Upper lobe of left lung (tissue), 6 donors: ENCODE data around the gene CCDC82. TPM values are rescaled to one million over a fixed set of nuclear protein-coding genes. Genes with fewer than 3 reads are reported as not detected.

ENCODE experiments used
- ATAC-seq, 2 donors: fragments of 200-7000 bp; cut with Tn5 transposase; one replicate each; pipeline ENCODE4 v1.9.1; 2022; ENCODE audit warnings: mild to moderate bottlenecking in 2 of 2, moderate library complexity in 2 of 2; ENCODE audit not compliant: low FRiP score in 2 of 2
- DNase-seq, 2 donors: peaks; one replicate each; pipeline ENCODE4 v3.0.0-alpha.2; 2019 to 2020
- H3K27ac ChIP-seq, 4 donors: fragments of 200-600 bp; sonication (generic); one replicate each; pipeline ENCODE4 v1.5.1; 2016 to 2019
- H3K27me3 ChIP-seq, 4 donors: fragments of 200-600 bp; sonication (generic); one replicate each; pipeline ENCODE4 v1.5.1; 2017 to 2019
- H3K36me3 ChIP-seq, 4 donors: fragments of 200-600 bp; sonication (generic); one replicate each; pipeline ENCODE4 v1.5.1; 2016 to 2019
- H3K4me1 ChIP-seq, 4 donors: fragments of 200-600 bp; sonication (generic); one replicate each; pipeline ENCODE4 v1.5.1; 2018 to 2019
- H3K4me3 ChIP-seq, 4 donors: fragments of 200-600 bp; sonication (generic); one replicate each; pipeline ENCODE4 v1.5.1; 2017 to 2019; ENCODE audit warnings: mild to moderate bottlenecking in 2 of 4, moderate library complexity in 1 of 4
- H3K9me3 ChIP-seq, 4 donors: fragments of 200-600 bp; sonication (generic); one replicate each; pipeline ENCODE4 v1.5.1; 2018 to 2019
- EP300 ChIP-seq, 4 donors: sonication (generic); formaldehyde crosslinking; IDR thresholded peaks; one replicate each; pipeline ENCODE4 v1.5.1; 2017; ENCODE audit warnings: antibody characterized with exemption in 4 of 4, control low read depth in 2 of 4
- POLR2A ChIP-seq, 4 donors: fragments of 450-650 bp; IDR thresholded peaks; one replicate each; pipeline ENCODE4 v1.5.1; 2016 to 2017; ENCODE audit warnings: antibody characterized with exemption in 4 of 4, mild to moderate bottlenecking in 2 of 4
- POLR2AphosphoS5 ChIP-seq, 2 donors: sonication (generic); formaldehyde crosslinking; IDR thresholded peaks; one replicate each; pipeline ENCODE4 v1.5.1; 2017; ENCODE audit warnings: antibody characterized with exemption in 2 of 2
- WGBS, 2 donors: methylation state at CpG; one replicate each; pipeline ENCODE4 v1.1.5; 2017 to 2018; 5-methylcytosine and 5-hydroxymethylcytosine counted together
- total RNA-seq, 6 donors: library from RNA; depleted of rRNA in 4 of 6; stranded (reverse); fragments of >200 nt in 4 of 6; gene quantifications; one replicate each; pipeline versions ENCODE4 v1.1.0 to v1.2.1, GENCODE V29; 2016 to 2021
- TF ChIP-seq, protein P1 (sequence below), 6 experiments: fragments of 450-650 bp in 4 of 6; fragments of 200-600 bp in 2 of 6; sonication (generic) in 2 of 6; IDR thresholded peaks; one replicate each; pipeline ENCODE4 v1.5.1; 2016 to 2019; ENCODE audit warnings: antibody characterized with exemption in 6 of 6
- donor health status: DM: no; HTN: no; CAD: no; lungs with moderate emphysema.
- donor health status: DM: no; HTN: yes; CAD: no; lungs with severe emphysema.

CCDC82 gene
- total RNA-seq, 6 donors from 2014 or later: 21.0 to 116 (median 32.9) TPM

DNA sequence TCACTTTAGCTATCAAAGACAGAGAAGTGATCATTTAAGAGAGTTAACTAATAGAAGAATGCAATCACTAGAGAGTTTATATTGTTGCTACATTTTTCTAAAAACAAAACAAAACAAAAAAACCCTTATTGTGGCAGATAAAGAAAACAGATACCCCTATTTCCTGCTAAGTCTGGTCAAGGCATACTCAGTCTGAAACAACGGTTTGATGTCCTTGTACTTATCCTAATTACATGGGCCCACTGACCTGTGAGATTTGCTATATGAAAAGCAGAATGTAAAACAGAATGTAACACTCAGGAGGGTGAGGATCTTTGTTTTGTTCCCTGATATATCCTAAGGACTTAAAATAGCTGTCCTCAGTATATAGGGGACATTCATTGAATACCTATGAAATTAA is 71.3 kb downstream of the CCDC82 start:
- Histone ChIP-seq H3K4me3 (no peak overlapping the region), H3K27me3 (no peaks in the 10 kb centered on the region), H3K9me3 (no peaks in the 10 kb centered on the region), H3K27ac (peak overlapping the region in 2 of 4 donors; percentile 12 to 60), H3K4me1 (peaks cover 59 to 69% (median 64%) of the 10 kb centered on the region in 4 donors), H3K36me3 (no peaks in the 10 kb centered on the region)
- ATAC-seq (no peak), DNase-seq (no peak)
- 72 to 73% methylated on average over 1 of the region's 1 CpG for WGBS, 2 donors
- no peak for TF ChIP-seq EP300 (IDR thresholded peaks at IDR 0.05)
- TF ChIP-seq POLR2A (IDR thresholded peaks at IDR 0.05): no peak
- no peak for TF ChIP-seq POLR2AphosphoS5 (IDR thresholded peaks at IDR 0.05)
- TF ChIP-seq, protein P1, sequence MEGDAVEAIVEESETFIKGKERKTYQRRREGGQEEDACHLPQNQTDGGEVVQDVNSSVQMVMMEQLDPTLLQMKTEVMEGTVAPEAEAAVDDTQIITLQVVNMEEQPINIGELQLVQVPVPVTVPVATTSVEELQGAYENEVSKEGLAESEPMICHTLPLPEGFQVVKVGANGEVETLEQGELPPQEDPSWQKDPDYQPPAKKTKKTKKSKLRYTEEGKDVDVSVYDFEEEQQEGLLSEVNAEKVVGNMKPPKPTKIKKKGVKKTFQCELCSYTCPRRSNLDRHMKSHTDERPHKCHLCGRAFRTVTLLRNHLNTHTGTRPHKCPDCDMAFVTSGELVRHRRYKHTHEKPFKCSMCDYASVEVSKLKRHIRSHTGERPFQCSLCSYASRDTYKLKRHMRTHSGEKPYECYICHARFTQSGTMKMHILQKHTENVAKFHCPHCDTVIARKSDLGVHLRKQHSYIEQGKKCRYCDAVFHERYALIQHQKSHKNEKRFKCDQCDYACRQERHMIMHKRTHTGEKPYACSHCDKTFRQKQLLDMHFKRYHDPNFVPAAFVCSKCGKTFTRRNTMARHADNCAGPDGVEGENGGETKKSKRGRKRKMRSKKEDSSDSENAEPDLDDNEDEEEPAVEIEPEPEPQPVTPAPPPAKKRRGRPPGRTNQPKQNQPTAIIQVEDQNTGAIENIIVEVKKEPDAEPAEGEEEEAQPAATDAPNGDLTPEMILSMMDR (IDR thresholded peaks at IDR 0.05): no peak

DNA sequence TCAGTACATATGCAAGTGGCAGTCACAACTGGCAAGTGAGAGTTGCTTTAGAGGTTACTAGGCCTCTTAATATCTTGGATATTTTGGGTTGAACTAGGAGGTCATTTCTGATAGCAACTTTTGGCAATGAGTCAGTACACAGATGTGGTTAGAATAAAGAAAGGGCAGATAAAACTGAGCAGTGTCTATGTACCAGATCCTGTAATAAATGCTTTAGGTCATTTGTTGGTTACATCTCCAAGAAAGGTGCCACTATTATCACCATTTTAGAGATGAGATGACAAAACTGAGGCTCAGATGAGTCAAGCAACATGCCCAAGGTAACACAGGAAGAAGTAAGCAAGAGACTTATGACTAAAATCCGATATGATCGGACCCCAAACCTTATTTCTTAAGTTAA is 71.7 kb downstream of the CCDC82 start:
- Histone ChIP-seq H3K4me1 (peaks cover 63 to 72% (median 68%) of the 10 kb centered on the region in 4 donors), H3K27me3 (no peaks in the 10 kb centered on the region), H3K36me3 (no peaks in the 10 kb centered on the region), H3K4me3 (no peak overlapping the region), H3K9me3 (no peaks in the 10 kb centered on the region), H3K27ac (peak overlapping the region; percentile 12 to 60 (median 20))
- ATAC-seq: no peak
- WGBS, 2 donors: 84 to 86% methylated on average over 2 of the region's 2 CpGs
- TF ChIP-seq, protein P1 (IDR thresholded peaks at IDR 0.05): no peak
- TF ChIP-seq EP300 (IDR thresholded peaks at IDR 0.05) (no peak), POLR2A (IDR thresholded peaks at IDR 0.05) (no peak), POLR2AphosphoS5 (IDR thresholded peaks at IDR 0.05) (no peak)
- DNase-seq: no peak

DNA sequence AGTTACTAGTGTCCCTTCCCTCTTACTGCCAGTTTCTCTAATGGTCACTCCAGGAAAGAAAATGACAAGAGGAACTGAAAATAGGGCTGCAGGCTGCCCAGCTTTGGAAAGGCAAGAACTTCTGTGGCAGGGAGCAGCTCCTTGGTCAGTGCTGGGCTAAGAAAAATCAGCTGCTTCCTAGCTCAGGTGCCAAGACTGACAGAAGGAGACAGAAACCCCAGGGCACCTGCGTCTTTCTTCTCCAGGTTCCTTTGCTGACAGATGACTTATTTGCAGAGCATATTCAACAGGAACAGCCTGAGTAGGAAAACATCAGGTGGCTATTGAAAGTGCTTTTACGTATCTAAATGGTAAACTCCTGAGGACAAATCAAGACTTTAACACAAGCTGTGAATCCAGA is 72.1 kb downstream of the CCDC82 start:
- no peaks in the 10 kb centered on the region for H3K36me3 ChIP-seq
- DNase-seq: no peak
- 44 to 70% methylated on average over 2 of the region's 2 CpGs for WGBS, 2 donors
- no peaks in the 10 kb centered on the region for H3K9me3 ChIP-seq
- ATAC-seq: peak in 1 of 2 donors; percentile 41
- peaks cover 66 to 74% (median 70%) of the 10 kb centered on the region in 4 donors for H3K4me1 ChIP-seq
- no peak overlapping the region for H3K4me3 ChIP-seq
- peak overlapping the region; percentile 12 to 60 (median 20) for H3K27ac ChIP-seq
- TF ChIP-seq, protein P1 (IDR thresholded peaks at IDR 0.05): no peak
- TF ChIP-seq POLR2A (IDR thresholded peaks at IDR 0.05) (no peak), EP300 (IDR thresholded peaks at IDR 0.05) (no peak), POLR2AphosphoS5 (IDR thresholded peaks at IDR 0.05) (no peak)
- H3K27me3 ChIP-seq: no peaks in the 10 kb centered on the region

DNA sequence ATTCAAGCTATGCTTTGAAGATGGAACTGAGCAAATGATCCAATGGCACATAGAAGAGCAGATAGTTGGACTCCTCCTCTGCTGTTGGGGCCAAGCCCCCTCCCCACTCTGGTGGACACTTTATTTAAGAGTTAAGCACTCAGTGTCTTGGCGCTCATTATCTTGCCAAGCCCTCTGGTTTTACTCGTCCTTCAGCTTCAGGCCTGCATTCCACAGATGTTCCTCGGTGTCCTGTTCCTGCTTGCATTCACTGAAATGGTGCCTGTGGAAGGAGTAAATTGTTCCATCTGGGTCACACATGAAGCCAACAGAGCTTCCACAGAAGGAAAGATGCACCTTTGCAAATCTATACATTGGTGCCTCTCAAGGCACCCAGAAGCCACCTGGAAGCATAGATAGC is 72.8 kb downstream of the CCDC82 start:
- TF ChIP-seq, protein P1 (IDR thresholded peaks at IDR 0.05): no peak
- TF ChIP-seq POLR2A (IDR thresholded peaks at IDR 0.05) (no peak), EP300 (IDR thresholded peaks at IDR 0.05) (no peak), POLR2AphosphoS5 (IDR thresholded peaks at IDR 0.05) (no peak)
- Histone ChIP-seq H3K36me3 (no peaks in the 10 kb centered on the region), H3K27me3 (no peaks in the 10 kb centered on the region), H3K4me3 (no peak overlapping the region), H3K9me3 (no peaks in the 10 kb centered on the region), H3K4me1 (peaks cover 61 to 69% (median 66%) of the 10 kb centered on the region in 4 donors), H3K27ac (peak overlapping the region in 3 of 4 donors; percentile 12 to 82 (median 23))
- DNase-seq (no peak), ATAC-seq (no peak)
- WGBS, 2 donors: 58 to 83% methylated on average over 3 of the region's 3 CpGs

DNA sequence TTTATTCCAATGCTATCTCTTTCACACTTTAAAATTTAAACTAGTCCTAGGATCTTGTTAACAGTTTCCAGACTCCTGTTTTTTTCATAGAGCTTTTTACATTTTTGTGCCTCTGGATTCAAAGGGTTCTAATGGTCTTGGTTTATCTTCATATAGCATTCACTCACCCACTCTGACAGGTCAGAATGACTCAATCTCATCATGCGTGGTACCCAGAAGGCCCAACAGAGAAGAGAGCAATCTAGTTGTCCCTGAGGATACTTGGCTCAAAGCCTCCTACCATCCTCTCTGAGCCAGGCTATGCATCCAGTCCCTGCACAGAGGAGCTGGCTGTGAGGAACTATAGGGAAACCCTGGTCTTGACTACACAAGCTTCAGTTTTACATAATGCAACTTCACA is 74.2 kb downstream of the CCDC82 start:
- Histone ChIP-seq H3K36me3 (no peaks in the 10 kb centered on the region), H3K4me3 (no peak overlapping the region), H3K27ac (peak overlapping the region in 3 of 4 donors; percentile 74 to 82 (median 78)), H3K27me3 (no peaks in the 10 kb centered on the region), H3K4me1 (peaks cover 67 to 78% (median 72%) of the 10 kb centered on the region in 4 donors), H3K9me3 (no peaks in the 10 kb centered on the region)
- no peak for TF ChIP-seq POLR2A (IDR thresholded peaks at IDR 0.05)
- TF ChIP-seq POLR2AphosphoS5 (IDR thresholded peaks at IDR 0.05): no peak
- TF ChIP-seq, protein P1 (IDR thresholded peaks at IDR 0.05): no peak
- no peak for TF ChIP-seq EP300 (IDR thresholded peaks at IDR 0.05)
- 76 to 81% methylated on average over 1 of the region's 1 CpG for WGBS, 2 donors
- ATAC-seq: no peak
- no peak for DNase-seq
